Loucy (cell line): ENCODE data around the gene RRP1.

Experiments used
- H2AFZ ChIP-seq: fragments of 200-600 bp; sonication (generic); 2 replicates; pipeline ENCODE4 v1.6.0; 2016; ENCODE audit warnings: antibody characterized with exemption, mild to moderate bottlenecking, low read length, moderate library complexity
- H3F3A ChIP-seq: fragments of 200-600 bp; 2 replicates; pipeline ENCODE4 v1.6.0; 2016; ENCODE audit warnings: antibody characterized with exemption, low read depth, mild to moderate bottlenecking
- H3K27me3 ChIP-seq: fragments of 200-600 bp; sonication (generic); 2 replicates; pipeline ENCODE4 v1.6.1; 2014; ENCODE audit warnings: low read length, mild to moderate bottlenecking; ENCODE audit not compliant: insufficient read depth, poor library complexity, severe bottlenecking
- H3K36me3 ChIP-seq: fragments of 200-600 bp; sonication (generic); 2 replicates; pipeline ENCODE4 v1.6.1; 2016; ENCODE audit warnings: low read length; ENCODE audit not compliant: insufficient read depth
- H3K4me1 ChIP-seq: fragments of 200-600 bp; sonication (generic); 2 replicates; pipeline ENCODE4 v1.5.1; 2014; ENCODE audit warnings: low read length, mild to moderate bottlenecking; ENCODE audit not compliant: insufficient read depth, poor library complexity, severe bottlenecking
- H3K4me2 ChIP-seq: fragments of 200-600 bp; sonication (generic); 2 replicates; pipeline ENCODE4 v1.6.0; 2014; ENCODE audit warnings: antibody characterized with exemption, low read length, low read depth, mild to moderate bottlenecking; ENCODE audit not compliant: poor library complexity, severe bottlenecking
- H3K4me3 ChIP-seq: fragments of 200-600 bp; sonication (generic); 2 replicates; pipeline ENCODE4 v1.5.1; 2014; ENCODE audit warnings: low read length, mild to moderate bottlenecking, mixed read lengths; ENCODE audit not compliant: poor library complexity, severe bottlenecking
- H3K79me2 ChIP-seq: fragments of 200-600 bp; sonication (generic); 2 replicates; pipeline ENCODE4 v1.6.1; 2014; ENCODE audit warnings: low read length; ENCODE audit not compliant: insufficient read depth
- H3K9ac ChIP-seq: fragments of 200-600 bp; sonication (generic); 2 replicates; pipeline ENCODE4 v1.6.0; 2014; ENCODE audit warnings: mild to moderate bottlenecking, low read depth, low read length, moderate library complexity; ENCODE audit not compliant: poor library complexity, severe bottlenecking
- H3K9me2 ChIP-seq: fragments of 200-600 bp; sonication (generic); replicated peaks from 2 replicates; pipeline ENCODE4 v1.6.1; 2016; ENCODE audit warnings: low read depth, low read length, mixed read lengths
- H3K9me3 ChIP-seq: fragments of 200-600 bp; sonication (generic); 2 replicates; pipeline ENCODE4 v1.6.1; 2014; ENCODE audit warnings: mild to moderate bottlenecking, antibody characterized with exemption, low read length, low read depth; ENCODE audit not compliant: insufficient read depth
- H4K20me1 ChIP-seq: fragments of 200-600 bp; sonication (generic); 2 replicates; pipeline ENCODE4 v1.6.0; 2014; ENCODE audit warnings: antibody characterized with exemption, low read length, mild to moderate bottlenecking; ENCODE audit not compliant: insufficient read depth, poor library complexity, severe bottlenecking
- CTCF ChIP-seq: fragments of 200-600 bp; sonication (generic); conservative IDR thresholded peaks from 2 replicates; pipeline ENCODE4 v1.5.1; 2014; ENCODE audit warnings: mild to moderate bottlenecking, antibody characterized with exemption, low read length
- EZH2phosphoT487 ChIP-seq: fragments of 200-600 bp; IDR thresholded peaks from 2 replicates; pipeline ENCODE4 v1.6.1; 2018; ENCODE audit warnings: antibody characterized with exemption, mild to moderate bottlenecking, moderate library complexity, borderline replicate concordance

The RRP1 gene

GRCh38 chr21:43757601-43758000 is 31.8 kb upstream of the RRP1 start:
- Histone ChIP-seq H3K9ac (no peak overlapping the region), H4K20me1 (no peaks in the 10 kb centered on the region)

GRCh38 chr21:43758111-43758641 is 31.2 kb upstream of the RRP1 start:
- Histone ChIP-seq H3K27me3 (no peaks in the 10 kb centered on the region), H2AFZ (no peak overlapping the region), H3K4me3 (no peak overlapping the region), H3K4me2 (no peak overlapping the region), H3K4me1 (no peaks in the 10 kb centered on the region), H4K20me1 (no peaks in the 10 kb centered on the region), H3K79me2 (no peaks in the 10 kb centered on the region), H3K36me3 (peaks cover 29% of the 10 kb centered on the region; the same call in 1 of the 2 replicates), H3K9me3 (no peaks in the 10 kb centered on the region), H3K9ac (no peak overlapping the region), H3F3A (no peaks in the 10 kb centered on the region), H3K9me2 (no peaks in the 10 kb centered on the region)
- no peak for TF ChIP-seq CTCF
- TF ChIP-seq EZH2phosphoT487 = no peak

More at GRCh38 chr21:43757601-43758000, 31.8 kb upstream of the RRP1 start:
- no peak overlapping the region for H3K4me3 ChIP-seq
- no peak for TF ChIP-seq EZH2phosphoT487
- no peak for TF ChIP-seq CTCF
- no peak overlapping the region for H2AFZ ChIP-seq
- H3K79me2 ChIP-seq = no peaks in the 10 kb centered on the region
- H3K36me3 ChIP-seq = peaks cover 35% of the 10 kb centered on the region; the same call in 1 of the 2 replicates
- H3K9me3 ChIP-seq = no peaks in the 10 kb centered on the region
- no peaks in the 10 kb centered on the region for H3K27me3 ChIP-seq
- H3K9me2 ChIP-seq = no peaks in the 10 kb centered on the region
- no peak overlapping the region for H3K4me2 ChIP-seq
- H3F3A ChIP-seq = no peaks in the 10 kb centered on the region
- H3K4me1 ChIP-seq = no peaks in the 10 kb centered on the region

GRCh38 chr21:43758811-43759210 is 30.6 kb upstream of the RRP1 start:
- no peak overlapping the region for H3K4me3 ChIP-seq
- no peaks in the 10 kb centered on the region for H3K9me3 ChIP-seq
- no peaks in the 10 kb centered on the region for H3K9me2 ChIP-seq
- H3K36me3 ChIP-seq = peaks cover 23% of the 10 kb centered on the region; the same call in 1 of the 2 replicates
- H3K4me1 ChIP-seq = no peaks in the 10 kb centered on the region
- H4K20me1 ChIP-seq = no peaks in the 10 kb centered on the region
- no peak overlapping the region for H3K9ac ChIP-seq
- H3K79me2 ChIP-seq = no peaks in the 10 kb centered on the region
- H3F3A ChIP-seq = no peaks in the 10 kb centered on the region
- no peak for TF ChIP-seq CTCF
- no peak for TF ChIP-seq EZH2phosphoT487
- H2AFZ ChIP-seq = no peak overlapping the region
- no peaks in the 10 kb centered on the region for H3K27me3 ChIP-seq
- no peak overlapping the region for H3K4me2 ChIP-seq
